GM19397 (cell line): ENCODE data around the gene RAVER2.
"Not testable (repeated sequence)": the region's sequence is repeated elsewhere in the genome, so short reads cannot be mapped to it uniquely, and the experiment has no call there.

Experiments
- ATAC-seq: cut with Tn5 transposase; IDR thresholded peaks from one replicate; pipeline ENCODE4 v1.9.1; 2021; ENCODE audit warnings: mild to moderate bottlenecking, moderate library complexity; ENCODE audit not compliant: unreplicated experiment

Gene RAVER2

GRCh38 chr1:64810001-64810400 is 65.1 kb downstream of the RAVER2 start:
- ATAC-seq = no peak

- ATAC-seq = no peak
Observed at GRCh38 chr1:64811131-64811530, 66.3 kb downstream of the RAVER2 start.

GRCh38 chr1:64814427-64814826 is 69.6 kb downstream of the RAVER2 start:
- ATAC-seq = no peak

GRCh38 chr1:64817364-64817763 is 72.5 kb downstream of the RAVER2 start:
- ATAC-seq = not testable (repeated sequence)

GRCh38 chr1:64820572-64820971 is 75.7 kb downstream of the RAVER2 start:
- not testable (repeated sequence) for ATAC-seq

GRCh38 chr1:64822621-64823020 is 77.7 kb downstream of the RAVER2 start:
- no peak for ATAC-seq

- ATAC-seq = no peak
Observed at GRCh38 chr1:64823691-64824476, 79.0 kb downstream of the RAVER2 start.

- no peak for ATAC-seq
Observed at GRCh38 chr1:64826991-64827390, 82.1 kb downstream of the RAVER2 start.

- ATAC-seq = no peak
Observed at GRCh38 chr1:64828829-64829228, 84.0 kb downstream of the RAVER2 start.

- ATAC-seq = no peak
Observed at GRCh38 chr1:64829411-64830029, 84.6 kb downstream of the RAVER2 start.

GRCh38 chr1:64830030-64830651 is 85.3 kb downstream of the RAVER2 start:
- no peak for ATAC-seq

GRCh38 chr1:64834734-64835133 is 89.9 kb downstream of the RAVER2 start:
- ATAC-seq = no peak

GRCh38 chr1:64836802-64837201 is 91.9 kb downstream of the RAVER2 start:
- ATAC-seq = no peak

- ATAC-seq = no peak
Observed at GRCh38 chr1:64838486-64838885, 93.6 kb downstream of the RAVER2 start.

GRCh38 chr1:64839261-64839660 is 94.4 kb downstream of the RAVER2 start:
- ATAC-seq = no peak

- no peak for ATAC-seq
Observed at GRCh38 chr1:64839732-64840405, 95.0 kb downstream of the RAVER2 start.

GRCh38 chr1:64841330-64842065 is 96.6 kb downstream of the RAVER2 start:
- ATAC-seq = no peak

GRCh38 chr1:64842224-64842623 is 97.3 kb downstream of the RAVER2 start:
- ATAC-seq = no peak

- no peak for ATAC-seq
Observed at GRCh38 chr1:64843675-64844074, 98.8 kb downstream of the RAVER2 start.

- ATAC-seq = no peak
Observed at GRCh38 chr1:64844175-64844574, 99.3 kb downstream of the RAVER2 start.

GRCh38 chr1:64844609-64845008 is 99.7 kb downstream of the RAVER2 start:
- no peak for ATAC-seq
